ENCODE results near the gene R3HDML.
"Not testable (repeated sequence)": the region's sequence is repeated elsewhere in the genome, so short reads cannot be mapped to it uniquely, and the experiment has no call there.

The R3HDML gene, protein sequence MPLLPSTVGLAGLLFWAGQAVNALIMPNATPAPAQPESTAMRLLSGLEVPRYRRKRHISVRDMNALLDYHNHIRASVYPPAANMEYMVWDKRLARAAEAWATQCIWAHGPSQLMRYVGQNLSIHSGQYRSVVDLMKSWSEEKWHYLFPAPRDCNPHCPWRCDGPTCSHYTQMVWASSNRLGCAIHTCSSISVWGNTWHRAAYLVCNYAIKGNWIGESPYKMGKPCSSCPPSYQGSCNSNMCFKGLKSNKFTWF

DNA sequence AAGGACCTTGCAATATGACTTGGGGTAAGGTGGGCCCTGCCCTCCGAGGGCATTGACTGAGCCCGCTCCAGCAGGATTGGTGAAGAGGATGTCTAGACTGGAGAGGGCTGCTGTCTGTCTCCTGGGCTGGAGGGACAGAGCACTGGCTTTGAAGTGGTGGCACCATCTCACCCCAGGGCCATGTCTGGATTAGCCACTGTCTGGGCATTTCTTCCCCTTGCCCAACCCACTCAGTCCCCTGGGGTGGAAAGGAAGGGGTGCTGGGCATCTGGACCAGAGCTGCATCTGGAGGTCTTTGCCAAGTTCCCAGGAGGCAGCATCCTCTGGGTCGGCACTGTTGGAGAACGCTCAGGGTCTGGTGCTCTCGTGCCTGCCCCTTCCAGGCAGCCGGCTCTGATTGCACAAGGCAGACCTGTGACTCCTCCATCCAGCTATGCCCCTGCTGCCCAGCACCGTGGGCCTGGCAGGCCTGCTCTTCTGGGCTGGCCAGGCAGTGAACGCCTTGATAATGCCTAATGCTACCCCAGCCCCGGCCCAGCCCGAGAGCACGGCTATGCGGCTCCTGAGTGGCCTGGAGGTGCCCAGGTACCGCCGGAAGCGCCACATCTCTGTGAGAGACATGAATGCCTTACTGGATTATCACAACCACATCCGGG is at the start of gene R3HDML:
R3HDML (plus strand) TSS at position 319 of the 656 bp plus-strand sequence; CDS start at position 434, 115 bp downstream.
- DNase-seq, result no peak

DNA sequence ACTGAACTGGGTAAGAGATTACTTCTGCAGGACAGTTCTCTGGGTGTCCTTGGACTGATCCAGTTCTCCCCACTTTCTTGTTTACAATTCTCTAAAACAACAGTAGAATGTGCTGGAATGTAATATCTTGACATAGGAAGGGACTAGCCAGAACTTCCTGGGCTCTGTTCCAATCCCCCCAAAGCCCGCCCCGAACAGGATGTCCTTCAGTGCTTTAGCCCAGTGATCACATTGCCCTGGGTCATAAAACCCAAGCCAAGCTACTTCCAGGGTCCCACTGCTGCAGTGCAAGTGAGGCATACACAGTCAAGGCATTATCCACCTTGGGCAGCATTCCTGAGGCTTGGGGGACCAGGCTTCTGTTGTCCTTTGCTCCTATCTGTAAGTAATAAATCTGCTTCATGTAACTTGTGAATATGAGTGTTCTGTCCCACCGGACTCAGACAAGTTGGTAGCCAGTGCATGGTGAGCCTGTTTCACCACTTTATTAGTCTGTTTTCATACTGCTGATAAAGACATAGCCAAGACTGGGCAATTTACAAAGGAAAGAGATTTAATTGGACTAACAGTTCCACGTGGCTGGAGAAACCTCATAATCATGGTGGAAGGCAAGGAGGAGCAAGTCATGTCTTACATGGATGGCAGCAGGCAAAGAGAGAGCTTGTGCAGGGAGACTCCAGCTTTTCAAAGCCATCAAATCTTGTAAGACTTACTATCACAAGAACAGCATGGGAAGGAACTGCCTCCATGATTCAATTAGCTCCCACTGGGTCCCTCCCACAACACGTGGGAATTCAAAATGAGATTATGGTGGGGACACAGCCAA is 49.4 kb upstream of the R3HDML start:
- DNase-seq, result no peak

DNA sequence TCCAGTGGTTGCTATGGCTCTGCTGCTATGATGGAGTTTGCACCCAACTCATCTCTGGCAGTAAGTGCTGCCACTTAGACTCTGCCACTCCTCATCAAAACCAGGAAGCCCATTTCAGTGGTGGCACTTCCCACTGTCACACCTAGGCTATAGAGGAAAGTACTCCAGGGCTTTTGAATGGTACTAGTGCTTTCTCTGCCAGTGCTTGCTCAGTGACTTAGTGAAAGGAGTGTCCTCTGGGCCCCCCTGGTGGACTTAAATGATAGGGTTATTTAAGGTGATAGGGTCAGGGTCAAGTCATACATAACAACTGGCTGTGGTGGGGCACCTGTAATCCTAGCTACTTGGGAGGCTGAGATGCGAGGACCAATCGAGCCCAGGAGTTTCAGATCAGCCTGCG is 48.6 kb upstream of the R3HDML start:
- no peak for DNase-seq

DNA sequence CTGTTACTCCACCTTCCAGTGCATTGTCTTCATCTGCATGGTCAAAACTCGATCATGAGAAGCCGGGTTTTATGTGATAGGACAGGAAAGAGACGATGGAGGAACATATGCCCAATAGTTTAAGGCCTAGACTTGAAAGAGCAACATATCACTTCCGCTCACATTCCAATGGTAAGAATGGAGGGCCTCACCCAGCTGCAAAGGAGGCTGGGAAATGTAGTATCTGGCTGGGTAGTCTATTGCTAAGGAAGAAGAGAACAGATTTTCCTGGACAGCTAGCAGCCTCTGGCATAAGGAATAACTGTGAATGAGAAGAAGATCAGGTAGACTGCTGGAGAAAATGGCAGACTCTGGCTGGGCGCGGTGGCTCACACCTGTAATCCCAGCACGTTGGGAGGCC is 45.1 kb upstream of the R3HDML start:
- no peak for DNase-seq

DNA sequence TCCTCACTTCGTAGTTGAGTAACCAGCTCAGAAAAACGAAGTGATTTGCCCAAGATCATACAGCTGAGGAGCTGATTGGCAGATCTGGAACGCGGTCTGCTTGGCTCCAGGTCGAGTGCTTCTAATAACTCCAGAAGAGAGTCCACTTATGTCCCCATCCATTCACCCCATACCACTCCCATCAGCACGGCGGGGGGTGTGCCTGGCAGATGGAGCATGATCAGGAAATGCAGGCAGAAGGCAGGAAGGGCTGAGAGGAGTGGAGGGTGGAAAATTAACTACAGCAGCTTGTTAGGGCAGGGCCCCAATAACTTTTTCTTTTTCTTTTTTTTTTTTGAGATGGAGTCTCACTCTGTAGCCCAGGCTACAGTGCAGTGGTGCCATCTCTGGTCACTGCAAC is 40.8 kb upstream of the R3HDML start:
- no peak for DNase-seq

DNA sequence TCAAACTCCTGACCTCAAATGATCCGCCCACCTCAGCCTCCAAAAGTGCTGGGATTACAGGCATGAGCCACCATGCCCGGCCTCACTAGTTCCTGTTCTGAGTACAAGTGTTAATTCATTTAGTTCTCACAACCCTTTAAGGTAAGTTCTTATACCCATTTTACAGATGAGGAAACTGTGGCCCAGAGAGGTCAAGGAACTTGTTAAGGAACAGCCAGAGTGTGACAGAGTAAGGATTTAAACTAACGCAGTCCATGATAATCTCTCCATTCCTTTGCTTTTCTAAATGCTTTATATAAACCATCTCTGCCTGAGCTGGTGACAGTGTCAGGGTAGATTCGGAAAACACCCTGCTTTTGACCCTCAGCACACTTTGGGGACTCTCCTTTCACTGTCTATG is 39.1 kb upstream of the R3HDML start:
- DNase-seq, result no peak

DNA sequence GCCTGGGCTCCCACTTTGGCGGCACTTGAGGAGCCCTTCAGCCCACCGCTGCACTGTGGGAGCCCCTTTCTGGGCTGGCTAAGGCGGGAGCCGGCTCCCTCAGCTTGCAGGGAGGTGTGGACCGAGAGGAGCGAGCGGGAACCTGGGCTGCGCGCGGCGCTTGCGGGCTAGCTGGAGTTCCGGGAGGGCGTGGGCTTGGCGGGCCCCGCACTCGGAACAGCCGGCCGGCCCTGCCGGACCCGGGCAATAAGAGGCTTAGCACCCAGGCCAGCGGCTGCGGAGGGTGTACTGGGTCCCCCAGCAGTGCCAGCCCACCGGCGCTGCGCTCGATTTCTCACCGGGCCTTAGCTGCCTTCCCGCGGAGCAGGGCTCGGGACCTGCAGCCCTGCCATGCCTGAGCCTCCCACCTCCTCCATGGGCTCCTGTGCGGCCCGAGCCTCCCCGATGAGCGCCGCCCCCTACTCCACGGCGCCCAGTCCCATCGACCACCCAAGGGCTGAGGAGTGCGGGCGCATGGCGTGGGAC is 37.8 kb upstream of the R3HDML start:
- not testable (repeated sequence) for DNase-seq

DNA sequence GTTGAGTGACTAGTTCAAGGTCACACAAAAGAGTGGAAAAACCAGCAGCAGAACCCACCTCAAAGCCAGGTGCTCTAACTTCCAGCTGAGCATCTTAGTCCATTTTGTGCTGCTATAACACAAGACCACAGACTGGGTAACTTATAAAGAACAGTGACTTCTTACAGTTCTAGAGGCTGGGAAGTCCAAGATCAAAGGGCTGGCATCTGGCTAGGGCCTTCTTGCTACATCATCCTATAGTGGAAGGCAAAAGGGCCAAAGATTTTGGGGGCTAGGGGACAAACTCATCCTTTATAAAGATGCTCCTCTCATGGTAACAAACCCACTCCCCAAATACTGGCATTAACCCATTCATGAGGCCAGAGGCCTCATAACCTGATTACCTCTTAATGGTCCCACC is 35.6 kb upstream of the R3HDML start:
- DNase-seq, result no peak

DNA sequence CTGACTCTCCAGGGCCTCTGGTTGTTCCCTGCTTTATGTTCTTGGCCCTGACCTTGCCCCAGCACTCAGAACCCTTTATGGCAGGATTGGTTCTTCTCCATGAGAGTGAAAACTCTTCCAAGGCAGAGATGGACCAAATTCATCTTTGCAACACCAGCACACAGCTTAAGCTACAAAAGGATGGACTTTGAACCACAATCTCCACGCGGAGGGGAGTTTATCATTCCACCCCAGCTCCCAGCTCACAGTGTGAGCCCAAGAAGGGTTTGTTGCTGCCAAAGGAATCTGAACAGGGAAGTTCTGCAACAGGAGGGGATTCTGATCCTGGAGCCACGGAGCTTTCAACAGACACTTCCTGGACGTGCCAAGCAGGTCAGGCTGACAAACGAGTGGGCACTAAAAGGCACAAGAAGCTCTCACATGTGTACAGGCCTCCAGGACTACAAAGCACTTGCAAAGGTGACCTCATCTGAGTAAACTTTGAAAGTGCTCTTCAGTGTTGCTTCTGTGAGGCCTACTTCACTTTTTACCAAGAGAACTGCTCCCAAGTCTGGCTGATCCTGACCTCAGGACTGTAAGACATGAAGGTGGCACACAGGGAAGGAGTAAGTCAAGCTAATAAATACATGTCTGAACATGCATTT is 34.7 kb upstream of the R3HDML start:
- no peak for DNase-seq

DNA sequence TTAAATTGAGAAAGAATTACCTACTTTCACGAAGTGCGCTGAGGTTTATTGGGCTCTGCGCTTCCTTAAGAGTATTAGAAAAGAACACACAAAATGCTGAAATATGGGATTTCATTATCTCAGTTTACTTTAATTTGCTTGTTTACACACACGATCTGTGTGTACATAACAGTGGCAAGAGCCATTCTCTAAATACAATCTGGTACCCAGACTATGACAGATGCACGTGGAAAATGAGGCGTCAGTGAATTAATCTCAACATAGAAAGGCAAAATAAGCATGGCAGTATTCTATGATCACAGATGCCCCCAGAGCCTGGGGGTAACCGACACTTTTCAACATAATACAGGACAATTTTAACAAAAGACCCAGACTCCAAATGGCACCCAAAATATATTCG is 34.1 kb upstream of the R3HDML start:
- no peak for DNase-seq

DNA sequence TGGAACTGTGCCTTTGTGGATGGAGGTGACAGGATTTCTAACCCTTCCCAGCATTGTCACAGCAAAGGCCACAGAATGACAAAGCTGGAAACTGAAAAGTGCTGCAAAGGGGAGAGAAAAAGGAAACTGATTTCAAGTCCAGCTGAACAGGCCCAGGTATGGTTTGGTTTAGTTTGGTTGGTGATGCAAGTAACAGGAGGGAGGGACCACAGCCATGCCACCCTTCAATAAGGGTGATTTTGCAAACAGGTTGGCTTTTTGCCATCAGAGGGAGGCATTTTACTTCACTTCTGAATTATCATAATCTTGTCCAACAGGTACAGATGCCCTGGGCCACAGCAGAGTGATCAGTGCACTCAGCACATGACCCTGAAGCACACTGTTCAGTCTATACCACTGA is 32.5 kb upstream of the R3HDML start:
- no peak for DNase-seq

DNA sequence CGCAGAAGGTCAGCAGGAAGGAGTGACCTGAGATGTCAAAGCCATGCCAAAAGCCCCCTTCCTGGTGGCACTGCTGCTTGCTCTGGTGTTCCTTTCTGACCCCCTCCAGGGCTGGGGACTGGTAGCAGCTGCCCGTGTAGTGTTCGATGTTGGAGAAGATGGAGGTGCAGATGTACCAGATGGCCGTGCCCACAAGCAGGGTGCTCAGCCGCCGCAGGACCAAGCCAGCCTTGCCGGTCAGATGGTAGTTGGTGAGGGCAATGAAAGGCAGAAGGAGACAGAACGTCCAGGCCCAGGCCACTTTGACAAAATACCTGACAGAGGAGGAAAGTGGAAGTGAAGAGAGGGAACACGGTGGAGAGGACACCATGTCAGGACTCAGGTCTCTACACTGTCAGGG is 29.9 kb upstream of the R3HDML start:
- DNase-seq, result no peak

DNA sequence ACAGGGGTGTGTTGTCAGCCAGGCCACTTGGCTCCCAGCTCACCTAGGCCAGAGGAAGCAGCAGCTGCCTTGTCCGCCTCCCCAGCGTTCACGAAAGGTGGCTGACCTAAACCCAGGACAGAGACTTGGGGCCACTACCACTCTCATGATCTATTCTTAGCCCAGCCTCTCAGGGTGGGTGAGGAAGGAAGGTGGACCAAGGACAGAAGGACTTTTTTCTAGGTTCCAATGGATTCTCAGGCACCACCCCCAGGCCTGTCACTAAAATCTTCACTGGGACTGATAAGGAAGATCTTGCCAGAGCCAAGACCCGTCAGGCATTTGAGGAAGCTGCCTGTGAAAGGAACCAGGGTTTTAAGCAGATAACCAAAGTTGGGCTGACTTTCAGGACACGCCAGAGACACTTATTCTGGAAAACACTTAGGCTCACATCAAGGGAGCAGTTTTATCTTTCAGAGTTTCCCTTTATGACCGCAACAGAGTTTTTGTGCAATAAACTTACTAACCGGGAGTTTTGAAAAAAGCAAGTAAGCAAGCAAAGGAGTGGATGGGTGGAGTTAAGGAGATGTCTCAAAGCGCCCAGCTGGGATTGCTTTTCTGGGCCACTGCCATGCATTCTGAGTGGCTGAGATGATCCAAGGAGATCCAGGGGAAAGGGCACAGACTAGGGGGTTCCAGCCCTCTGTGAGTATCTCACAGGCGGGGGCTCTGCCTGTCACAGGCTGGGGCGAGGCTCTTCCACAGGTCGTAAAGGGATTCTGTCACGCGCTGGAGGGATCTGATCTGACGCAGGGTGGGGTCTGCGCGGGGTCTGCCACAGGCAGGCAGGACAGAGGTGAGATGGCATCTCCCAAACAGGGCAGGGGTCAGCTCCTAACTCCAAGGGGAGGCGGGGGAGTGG is 26.8 kb upstream of the R3HDML start:
- DNase-seq, result no peak

DNA sequence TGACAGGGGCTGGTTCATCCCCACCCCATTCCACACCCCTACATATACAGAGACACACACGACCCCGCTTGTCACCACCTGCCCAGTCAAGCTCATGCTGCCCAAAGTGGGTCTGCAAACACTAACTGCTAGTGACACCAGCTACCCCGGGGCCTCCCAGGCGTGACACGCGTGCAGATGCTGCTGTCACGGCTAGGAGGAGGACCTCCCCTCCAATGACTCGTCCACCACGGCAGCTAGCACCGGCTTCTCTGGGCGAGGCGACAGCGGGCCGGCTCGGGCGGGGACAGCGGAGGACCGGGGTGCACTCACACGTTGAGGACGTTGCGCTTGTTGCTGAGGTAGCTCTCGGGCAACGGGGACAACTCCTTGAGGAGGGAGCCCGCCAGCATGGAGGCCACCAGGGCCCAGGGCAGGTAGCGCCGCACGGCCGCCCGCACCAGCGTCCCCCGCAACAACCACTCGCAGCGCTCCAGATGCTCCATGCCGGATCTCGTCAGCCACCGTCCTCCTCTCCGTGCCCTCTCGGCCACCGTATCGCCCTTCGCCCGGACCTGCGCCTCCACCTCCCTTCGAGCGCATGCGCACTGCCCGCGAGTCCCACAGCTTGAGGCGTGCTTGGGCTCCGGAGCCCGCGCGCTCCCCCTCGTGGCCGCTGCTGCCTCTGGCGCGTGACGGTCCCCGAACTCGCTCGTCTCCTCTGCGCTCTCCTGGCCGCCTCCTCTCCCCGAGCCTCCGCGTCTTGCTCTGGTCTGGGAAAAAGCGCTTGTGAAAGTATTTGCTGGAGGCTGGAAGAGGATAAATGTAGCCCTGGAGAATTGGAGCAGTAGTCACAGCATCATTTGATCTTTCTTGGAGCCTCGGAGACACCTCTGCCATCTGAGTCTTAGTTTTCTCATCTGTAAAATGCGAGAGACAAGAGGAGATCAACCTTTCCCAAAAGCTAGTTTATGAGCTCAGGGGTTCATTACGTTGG is 25.9 kb upstream of the R3HDML start, which contains the start of gene FITM2:
FITM2 (minus strand) TSS at position 539 of the 976 bp plus-strand sequence; CDS start at position 485, 54 bp downstream.
- peak; percentile 71 for DNase-seq

DNA sequence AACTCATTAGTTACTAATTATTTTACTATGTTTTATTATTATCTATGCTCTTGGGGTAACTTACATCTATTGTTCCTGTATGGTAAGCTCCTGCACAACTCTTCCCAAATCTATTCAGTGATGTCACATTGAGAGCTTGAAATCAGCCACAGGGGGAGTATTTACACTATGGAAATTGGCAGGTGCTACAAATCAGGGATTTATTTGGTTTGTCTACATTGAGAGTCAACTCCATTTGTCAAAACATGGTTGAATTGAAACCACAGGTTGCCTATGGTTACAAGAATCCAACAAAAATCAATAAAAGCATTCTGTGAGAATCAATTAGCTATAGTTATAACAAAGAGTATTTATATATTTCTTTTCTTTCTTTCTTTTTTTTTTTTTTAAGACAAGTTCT is 22.0 kb upstream of the R3HDML start:
- no peak for DNase-seq

DNA sequence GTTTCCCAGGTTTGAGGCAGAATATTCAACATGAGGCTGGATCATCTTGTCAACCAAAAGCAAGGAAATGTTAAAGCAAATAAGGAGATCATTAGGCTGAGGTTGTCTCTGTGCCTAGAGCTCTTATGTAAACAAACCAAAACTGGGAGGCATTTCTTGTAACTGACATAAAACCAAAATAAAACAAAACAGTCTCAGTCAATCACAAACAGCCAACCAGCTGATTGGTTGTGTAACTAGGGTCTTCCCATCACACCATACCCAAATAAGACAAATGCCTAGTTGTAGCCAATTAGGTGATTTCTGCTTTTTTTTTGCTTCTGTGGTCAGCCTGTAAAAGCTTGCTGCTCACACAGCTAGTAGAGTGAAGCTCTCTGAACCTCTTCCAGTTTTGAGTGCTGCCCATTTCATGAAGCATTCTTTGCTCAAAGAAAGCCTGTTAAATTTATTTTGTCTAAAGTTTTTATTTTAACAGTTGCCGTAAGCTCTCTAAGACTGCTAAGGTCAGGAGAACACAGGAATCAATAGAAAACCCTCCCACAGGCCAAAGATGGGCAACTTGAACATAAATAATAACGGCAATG is 16.9 kb upstream of the R3HDML start:
- DNase-seq, result no peak

DNA sequence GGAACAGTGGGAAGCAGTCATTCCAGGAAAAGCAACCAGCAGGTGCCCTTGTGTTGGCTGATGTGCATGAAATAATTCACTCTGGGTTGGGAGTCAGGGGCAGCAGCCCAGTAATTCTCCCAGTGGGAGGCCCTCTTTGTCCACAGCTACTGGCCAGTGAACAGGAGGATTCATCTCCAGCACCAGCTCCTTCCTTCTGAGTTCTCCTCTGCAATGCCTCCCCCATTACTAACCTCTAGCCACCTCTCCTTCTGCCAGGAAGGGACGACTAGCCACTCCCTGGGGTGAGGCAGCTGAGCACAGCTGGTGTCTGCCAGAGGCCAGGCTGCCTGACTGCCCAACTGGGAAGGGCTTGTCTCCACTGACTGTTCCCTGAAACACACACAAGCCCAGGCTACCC is 12.5 kb upstream of the R3HDML start:
- no peak for DNase-seq

DNA sequence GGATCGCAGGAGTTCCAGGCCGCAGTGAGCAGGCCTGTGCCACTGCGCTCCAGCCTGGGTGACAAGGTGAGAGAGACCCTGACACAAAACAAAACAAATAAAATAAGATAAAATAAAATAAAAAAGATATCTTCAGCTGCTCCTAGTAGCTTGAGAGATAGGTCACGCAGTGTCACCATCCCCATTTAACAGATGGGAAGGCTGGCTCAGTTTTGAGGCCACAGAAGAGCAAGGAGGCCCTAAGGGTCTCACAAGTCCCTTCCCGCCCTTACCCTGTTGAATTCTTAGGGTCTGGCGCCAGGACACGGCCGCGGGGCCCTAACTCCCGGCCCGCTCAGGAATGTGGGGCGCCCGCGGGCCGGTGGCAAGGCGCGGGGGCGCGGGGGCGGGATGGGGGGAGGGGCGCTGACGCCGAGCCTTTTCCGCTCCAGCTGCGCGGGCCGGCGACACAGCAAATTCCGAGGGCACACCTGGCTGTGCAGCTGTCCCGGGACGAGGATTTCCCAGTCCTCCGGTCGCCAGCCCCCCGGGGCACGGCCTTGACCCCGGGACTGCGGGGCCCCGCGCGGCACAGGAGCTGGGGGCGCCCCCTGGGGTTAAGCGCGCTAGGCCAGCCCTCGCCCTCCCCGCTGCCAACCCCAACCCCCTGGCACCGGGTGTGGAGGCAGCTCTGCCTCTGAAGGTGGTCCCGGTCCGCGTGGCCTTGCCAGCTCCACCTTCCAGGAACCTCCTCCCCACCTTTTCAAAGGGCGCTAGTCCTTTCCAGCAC is 10.3 kb upstream of the R3HDML start:
- no peak for DNase-seq

DNA sequence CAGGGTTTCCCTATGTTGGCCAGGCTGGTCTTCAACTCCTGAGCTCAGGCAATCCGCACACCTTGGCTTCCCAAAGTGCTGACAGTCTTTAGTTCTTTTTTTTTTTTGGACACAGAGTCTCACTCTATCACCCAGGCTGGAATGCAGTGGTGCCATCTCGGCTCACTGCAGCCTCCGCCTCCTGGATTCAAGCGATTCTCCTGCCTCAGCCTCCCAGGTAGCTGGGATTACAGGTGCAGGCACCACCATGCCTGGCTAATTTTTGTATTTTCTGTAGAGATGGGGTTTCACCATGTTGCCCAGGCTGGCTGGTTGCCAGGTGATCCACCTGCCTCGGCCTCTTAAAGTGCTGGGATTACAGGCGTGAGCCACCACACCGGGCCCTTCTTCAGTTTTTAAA is 9.1 kb upstream of the R3HDML start:
- DNase-seq, result not testable (repeated sequence)

DNA sequence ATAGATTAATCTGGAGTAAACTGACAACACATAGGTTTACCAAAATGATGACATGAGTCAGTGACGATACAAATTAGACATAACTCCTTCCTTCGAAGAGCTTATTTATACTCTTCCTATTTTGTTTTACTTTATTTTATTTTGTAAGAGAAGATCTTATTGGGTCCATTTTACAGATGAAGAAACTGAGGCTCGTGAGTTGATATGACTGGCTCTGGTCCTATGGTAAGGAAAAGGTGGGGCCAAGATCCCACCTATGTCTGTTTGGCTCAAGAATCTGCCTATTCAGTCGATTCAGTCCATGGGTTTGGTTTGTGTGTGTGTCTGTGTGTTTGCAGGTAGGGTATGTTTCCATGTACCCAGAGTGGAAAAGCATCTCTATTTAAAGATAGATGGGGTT is 8.4 kb upstream of the R3HDML start:
- no peak for DNase-seq
